HG02798 (cell line): ENCODE measurements around the gene EAF2.

Source experiments
- ATAC-seq: cut with Tn5 transposase; IDR thresholded peaks from one replicate; pipeline ENCODE4 v1.9.1; 2021; ENCODE audit warnings: mild to moderate bottlenecking; ENCODE audit not compliant: unreplicated experiment, poor library complexity

Gene EAF2

GRCh38 chr3:121834671-121835464, at the start of gene EAF2, which contains the start of gene IQCB1:
TSS of gene EAF2 (plus strand) at chr3:121835209. CDS start at chr3:121835286, 77 bp downstream.
TSS of gene IQCB1 (minus strand) at chr3:121835060. CDS start at chr3:121828960, 6,100 bp downstream.
- ATAC-seq, result peak; percentile 98

GRCh38 chr3:121786485-121786884, 48.5 kb upstream of the EAF2 start:
- ATAC-seq, result no peak

GRCh38 chr3:121793078-121793477, 41.9 kb upstream of the EAF2 start:
- peak; percentile 74 for ATAC-seq

- ATAC-seq, result peak; percentile 53
Observed at GRCh38 chr3:121794264-121794983, 40.6 kb upstream of the EAF2 start.

- ATAC-seq, result no peak
Observed at GRCh38 chr3:121796970-121797369, 38.0 kb upstream of the EAF2 start.

- ATAC-seq, result no peak
Observed at GRCh38 chr3:121800906-121801305, 34.1 kb upstream of the EAF2 start.

GRCh38 chr3:121803771-121804320, 31.2 kb upstream of the EAF2 start:
- ATAC-seq, result no peak

- ATAC-seq, result peak; percentile 97
Observed at GRCh38 chr3:121809249-121809648, 25.8 kb upstream of the EAF2 start.

- ATAC-seq, result no peak
Observed at GRCh38 chr3:121817753-121818152, 17.3 kb upstream of the EAF2 start.

- ATAC-seq, result no peak
Observed at GRCh38 chr3:121818578-121818977, 16.4 kb upstream of the EAF2 start.

GRCh38 chr3:121819236-121819635, 15.8 kb upstream of the EAF2 start:
- ATAC-seq, result no peak

GRCh38 chr3:121821421-121822199, 13.4 kb upstream of the EAF2 start:
- no peak for ATAC-seq

- no peak for ATAC-seq
Observed at GRCh38 chr3:121822973-121823372, 12.0 kb upstream of the EAF2 start.

- ATAC-seq, result no peak
Observed at GRCh38 chr3:121834157-121834670, 795 bp upstream of the EAF2 start.

- peak; percentile 12 for ATAC-seq
Observed at GRCh38 chr3:121835465-121835801, 424 bp downstream of the EAF2 start.

GRCh38 chr3:121836064-121836463, 1.1 kb downstream of the EAF2 start:
- no peak for ATAC-seq

GRCh38 chr3:121836481-121836880, 1.5 kb downstream of the EAF2 start:
- no peak for ATAC-seq

- ATAC-seq, result no peak
Observed at GRCh38 chr3:121839962-121840361, 5.0 kb downstream of the EAF2 start.

GRCh38 chr3:121844892-121845291, 9.9 kb downstream of the EAF2 start:
- no peak for ATAC-seq

- ATAC-seq, result no peak
Observed at GRCh38 chr3:121852256-121852655, 17.2 kb downstream of the EAF2 start.
